ENCODE results near the gene NXPH4.

NXPH4 gene

GRCh38 chr12:57216014-57216911, at the start of gene NXPH4:
TSS of gene NXPH4 (plus strand) at chr12:57216794. CDS start at chr12:57216970, 176 bp downstream.
- no peak for DNase-seq

GRCh38 chr12:57166971-57167371, 49.6 kb upstream of the NXPH4 start:
- DNase-seq, result no peak

DNA sequence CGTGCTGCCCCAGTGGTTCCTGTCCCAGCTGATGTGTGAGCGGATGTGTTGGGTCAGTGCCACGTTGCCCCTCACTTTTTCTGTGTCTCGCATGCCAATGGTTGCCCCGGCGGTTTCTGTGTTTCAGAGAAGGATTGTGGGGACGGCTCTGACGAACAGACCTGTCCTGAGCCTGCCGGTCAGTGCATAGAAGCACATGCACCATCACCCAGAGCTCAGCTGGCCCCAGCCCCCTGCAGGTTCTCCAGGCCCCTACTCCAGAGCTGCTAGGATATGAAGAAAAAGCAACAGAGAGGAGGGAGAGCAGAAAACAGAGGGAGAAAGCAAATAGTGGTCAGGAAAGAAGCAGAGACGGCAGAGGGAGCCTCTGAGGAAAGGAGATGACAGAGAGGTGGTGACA, 48.5 kb upstream of the NXPH4 start:
- DNase-seq, result no peak

GRCh38 chr12:57169046-57169795, 47.4 kb upstream of the NXPH4 start:
- DNase-seq, result no peak

DNA sequence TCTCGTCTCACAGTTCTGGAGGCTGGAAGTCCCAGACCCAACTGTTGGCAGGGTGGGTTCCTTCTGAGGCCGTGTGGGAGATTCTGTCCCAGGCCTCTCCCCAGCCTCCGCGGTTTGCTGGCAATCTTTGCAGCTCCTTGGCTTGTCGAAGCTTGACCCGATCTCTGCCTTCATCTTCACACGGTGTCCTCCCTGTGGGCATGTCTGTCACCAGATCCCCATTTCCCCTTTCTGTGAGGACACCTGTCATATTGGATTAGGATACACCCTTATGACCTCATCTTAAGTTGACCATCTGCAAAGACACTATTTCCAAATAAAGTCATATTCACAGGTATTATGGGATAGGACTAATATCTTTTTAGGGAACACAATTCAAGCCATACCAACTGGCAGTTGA, 46.6 kb upstream of the NXPH4 start:
- DNase-seq, result no peak

DNA sequence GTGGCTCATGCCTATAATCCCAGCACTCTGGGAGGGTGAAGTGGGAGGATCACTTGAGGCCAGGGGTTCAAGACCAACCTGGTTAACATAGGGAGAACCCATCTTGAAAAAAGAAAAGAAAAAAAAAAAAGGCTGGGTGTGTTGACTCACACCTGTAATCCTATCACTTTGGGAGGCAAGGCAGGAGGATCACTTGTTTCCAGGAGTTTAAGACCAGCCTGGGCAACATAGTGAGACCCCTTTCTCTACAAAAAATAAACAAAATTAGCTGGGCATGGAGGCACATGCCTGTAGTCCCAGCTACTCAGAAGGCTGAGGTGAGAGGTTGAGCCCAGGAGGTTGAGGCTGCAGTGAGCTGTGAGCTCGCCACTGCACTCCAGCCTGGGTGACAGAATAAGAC, 46.2 kb upstream of the NXPH4 start:
- no peak for DNase-seq

- no peak for DNase-seq
Measured at GRCh38 chr12:57170927-57171326, 45.7 kb upstream of the NXPH4 start.

- DNase-seq, result no peak
Measured at GRCh38 chr12:57171668-57172067, 44.9 kb upstream of the NXPH4 start.

GRCh38 chr12:57173089-57173488, 43.5 kb upstream of the NXPH4 start:
- no peak for DNase-seq

- no peak for DNase-seq
Measured at GRCh38 chr12:57173683-57174082, 42.9 kb upstream of the NXPH4 start.

DNA sequence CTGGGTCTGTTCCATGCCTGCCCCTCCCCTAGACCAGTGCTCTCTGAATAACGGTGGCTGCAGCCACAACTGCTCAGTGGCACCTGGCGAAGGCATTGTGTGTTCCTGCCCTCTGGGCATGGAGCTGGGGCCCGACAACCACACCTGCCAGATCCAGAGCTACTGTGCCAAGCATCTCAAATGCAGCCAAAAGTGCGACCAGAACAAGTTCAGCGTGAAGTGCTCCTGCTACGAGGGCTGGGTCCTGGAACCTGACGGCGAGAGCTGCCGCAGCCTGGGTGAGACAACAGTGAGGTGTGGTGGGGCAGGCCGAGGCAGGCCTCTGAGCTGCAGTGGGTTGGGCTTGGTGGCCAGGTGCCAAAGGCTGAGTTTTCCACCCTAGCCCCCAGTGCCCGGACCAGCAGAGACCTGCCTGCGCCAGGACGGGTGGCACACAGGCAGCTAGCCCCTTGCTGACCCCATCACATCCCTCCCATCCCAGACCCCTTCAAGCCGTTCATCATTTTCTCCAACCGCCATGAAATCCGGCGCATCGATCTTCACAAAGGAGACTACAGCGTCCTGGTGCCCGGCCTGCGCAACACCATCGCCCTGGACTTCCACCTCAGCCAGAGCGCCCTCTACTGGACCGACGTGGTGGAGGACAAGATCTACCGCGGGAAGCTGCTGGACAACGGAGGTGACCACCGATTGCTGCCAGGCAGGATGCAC, 41.0 kb upstream of the NXPH4 start:
- no peak for DNase-seq

- no peak for DNase-seq
Measured at GRCh38 chr12:57176139-57176477, 40.5 kb upstream of the NXPH4 start.

- DNase-seq, result no peak
Measured at GRCh38 chr12:57176846-57177245, 39.7 kb upstream of the NXPH4 start.

DNA sequence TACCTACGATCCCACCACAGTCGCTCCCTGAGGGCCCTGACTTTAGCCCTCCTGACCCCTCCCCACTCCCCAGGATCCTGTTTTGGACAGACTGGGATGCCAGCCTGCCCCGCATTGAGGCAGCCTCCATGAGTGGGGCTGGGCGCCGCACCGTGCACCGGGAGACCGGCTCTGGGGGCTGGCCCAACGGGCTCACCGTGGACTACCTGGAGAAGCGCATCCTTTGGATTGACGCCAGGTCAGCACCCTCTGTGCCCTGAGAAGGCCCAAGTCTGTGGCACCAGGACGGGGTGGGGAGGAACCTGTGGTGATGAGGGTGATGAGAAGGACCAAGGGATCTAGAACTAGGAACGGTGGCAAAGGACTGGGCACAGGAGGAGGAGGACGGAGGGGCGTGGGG, 39.2 kb upstream of the NXPH4 start:
- no peak for DNase-seq

GRCh38 chr12:57178213-57178612, 38.4 kb upstream of the NXPH4 start:
- DNase-seq, result no peak

DNA sequence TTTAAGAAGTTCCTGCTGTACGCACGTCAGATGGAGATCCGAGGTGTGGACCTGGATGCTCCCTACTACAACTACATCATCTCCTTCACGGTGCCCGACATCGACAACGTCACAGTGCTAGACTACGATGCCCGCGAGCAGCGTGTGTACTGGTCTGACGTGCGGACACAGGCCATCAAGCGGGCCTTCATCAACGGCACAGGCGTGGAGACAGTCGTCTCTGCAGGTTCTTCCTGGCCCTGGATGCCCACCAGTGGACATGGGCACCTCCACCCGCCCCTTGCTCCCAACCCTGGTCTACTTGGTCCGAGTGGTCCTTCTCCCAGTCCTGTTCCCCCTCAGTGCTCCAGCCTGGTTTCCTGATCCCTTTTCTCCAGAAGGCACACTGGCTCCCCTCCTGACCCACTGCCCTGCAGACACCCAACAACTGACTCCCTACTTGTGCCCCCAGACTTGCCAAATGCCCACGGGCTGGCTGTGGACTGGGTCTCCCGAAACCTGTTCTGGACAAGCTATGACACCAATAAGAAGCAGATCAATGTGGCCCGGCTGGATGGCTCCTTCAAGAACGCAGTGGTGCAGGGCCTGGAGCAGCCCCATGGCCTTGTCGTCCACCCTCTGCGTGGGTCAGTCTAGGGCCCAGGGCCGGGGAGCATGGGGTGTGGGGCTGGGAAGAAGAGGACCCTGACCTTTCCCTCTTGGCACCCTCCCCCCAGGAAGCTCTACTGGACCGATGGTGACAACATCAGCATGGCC, 37.1 kb upstream of the NXPH4 start:
- DNase-seq, result no peak

- DNase-seq, result no peak
Measured at GRCh38 chr12:57180321-57180989, 36.1 kb upstream of the NXPH4 start.

DNA sequence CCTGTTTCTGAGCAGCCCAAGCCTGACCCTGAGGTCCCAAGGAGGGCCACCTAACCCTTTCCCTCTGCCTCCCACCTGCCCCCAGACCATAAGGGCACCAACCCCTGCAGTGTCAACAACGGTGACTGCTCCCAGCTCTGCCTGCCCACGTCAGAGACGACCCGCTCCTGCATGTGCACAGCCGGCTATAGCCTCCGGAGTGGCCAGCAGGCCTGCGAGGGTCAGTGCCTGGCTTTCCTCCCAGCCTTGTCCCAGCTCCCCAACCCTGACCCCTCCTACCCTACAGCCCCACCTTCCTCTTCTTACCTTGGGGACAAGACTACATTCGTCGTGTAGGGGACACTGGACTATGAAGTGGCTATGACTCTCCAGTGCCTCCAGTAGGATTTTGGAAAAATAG, 35.5 kb upstream of the NXPH4 start:
- no peak for DNase-seq

GRCh38 chr12:57181561-57182155, 34.9 kb upstream of the NXPH4 start:
- no peak for DNase-seq

DNA sequence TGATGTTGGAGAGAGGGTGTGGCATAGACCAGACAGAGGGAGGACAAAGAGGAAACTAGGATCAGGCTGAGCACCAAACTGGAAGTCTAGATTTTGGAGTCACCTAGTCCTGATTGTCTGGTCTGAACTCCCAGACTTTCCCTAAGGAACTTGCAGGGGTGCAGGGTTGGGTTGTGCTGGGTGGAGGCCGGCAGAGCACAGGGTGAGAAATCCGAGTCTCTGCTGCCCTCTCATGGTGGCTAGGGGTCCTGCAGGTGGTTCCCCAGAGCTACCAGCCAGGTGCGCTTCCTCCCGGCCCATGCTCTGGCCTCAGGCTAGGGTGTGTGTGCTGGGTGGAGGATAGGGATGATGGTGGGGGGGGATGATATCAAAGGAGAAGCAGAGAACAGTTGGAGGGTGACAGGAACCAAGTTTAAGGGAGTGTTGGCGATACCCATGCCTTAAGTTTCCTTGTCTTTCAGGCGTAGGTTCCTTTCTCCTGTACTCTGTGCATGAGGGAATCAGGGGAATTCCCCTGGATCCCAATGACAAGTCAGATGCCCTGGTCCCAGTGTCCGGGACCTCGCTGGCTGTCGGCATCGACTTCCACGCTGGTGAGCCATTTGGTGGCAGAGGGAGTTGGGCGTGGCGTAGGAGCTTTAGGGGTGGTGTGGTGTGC, 33.5 kb upstream of the NXPH4 start:
- DNase-seq, result peak; percentile 70
